Body of pancreas (tissue), 4 donors: ENCODE measurements around the gene KLHL29. TPM values are rescaled to one million over a fixed set of nuclear protein-coding genes. Genes with fewer than 3 reads are reported as not detected.

Experiments
- ATAC-seq: fragments of 150-250 bp; one replicate; pipeline ENCODE4 v1.9.1; 2016
- DNase-seq, 4 donors: peaks; one replicate each; pipeline ENCODE4 v3.0.0-alpha.2; 2019
- H3K27ac ChIP-seq, 4 donors: fragments of 200-600 bp; sonication (generic); 1 replicate in 3 of 4; 2 replicates in 1 of 4; pipeline versions ENCODE4 v1.5.1 to v1.6.1; 2016 to 2019; ENCODE audit warnings: mild to moderate bottlenecking in 1 of 4, mixed read lengths in 1 of 4, moderate library complexity in 1 of 4
- H3K27me3 ChIP-seq, 2 donors: fragments of 200-600 bp; sonication (generic); one replicate each; pipeline ENCODE4 v1.6.0; 2016; ENCODE audit warnings: mild to moderate bottlenecking in 1 of 2
- H3K36me3 ChIP-seq, 2 donors: fragments of 200-600 bp; sonication (generic); replicated peaks in 1 of 2; 2 replicates each; pipeline ENCODE4 v1.5.1; 2016; ENCODE audit warnings: low read depth in 2 of 2; ENCODE audit not compliant: insufficient read depth in 1 of 2
- H3K4me1 ChIP-seq: fragments of 200-600 bp; sonication (generic); one replicate; pipeline ENCODE4 v1.6.0; 2016
- H3K4me3 ChIP-seq, 2 donors: fragments of 200-600 bp; sonication (generic); 1 replicate in 1 of 2; 2 replicates in 1 of 2; pipeline ENCODE4 v1.5.1; 2016 to 2019
- H3K9me3 ChIP-seq, 3 donors: fragments of 200-600 bp; sonication (generic); 1 replicate in 2 of 3; 2 replicates in 1 of 3; pipeline ENCODE4 v1.5.1; 2016
- CTCF ChIP-seq, 7 experiments: fragments of 450-650 bp in 4 of 7; fragments of 200-600 bp in 3 of 7; sonication (generic) in 3 of 7; IDR thresholded peaks; one replicate each; pipeline ENCODE4 v1.5.1; 2016 to 2019; ENCODE audit warnings: antibody characterized with exemption in 7 of 7
- POLR2A ChIP-seq, 3 donors: fragments of 450-650 bp; IDR thresholded peaks; one replicate each; pipeline ENCODE4 v1.6.1; 2016; ENCODE audit warnings: antibody characterized with exemption in 3 of 3, mild to moderate bottlenecking in 2 of 3
- WGBS, 2 donors: methylation state at CpG; one replicate each; pipeline ENCODE4 v1.1.5; 2017; 5-methylcytosine and 5-hydroxymethylcytosine counted together
- intact Hi-C: fragments of 100-400 bp; cut with DNase I; formaldehyde crosslinking; loops from one replicate; pipeline ENCODE4 v1.15.1; 2023
- total RNA-seq, 2 donors: library from RNA; depleted of rRNA; stranded (reverse); fragments of >200 nt; gene quantifications; one replicate each; pipeline ENCODE4 v1.1.0, GENCODE V29; 2016

The KLHL29 gene
- total RNA-seq, 2 donors from 2014 or later = 4.0 to 4.4 TPM

- 66 to 77% methylated on average over 17 to 19 of the region's 19 CpGs for WGBS, 2 donors
- Histone ChIP-seq H3K4me1 (no peaks in the 10 kb centered on the region), H3K27me3 (no peaks in the 10 kb centered on the region), H3K4me3 (no peak overlapping the region), H3K27ac (no peak overlapping the region), H3K9me3 (no peaks in the 10 kb centered on the region), H3K36me3 (no peaks in the 10 kb centered on the region)
- intact Hi-C loops = no loop called here
- TF ChIP-seq CTCF (IDR thresholded peaks at IDR 0.05) (no peak), POLR2A (IDR thresholded peaks at IDR 0.05) (no peak)
- DNase-seq (no peak), ATAC-seq (no peak)
These were observed 271.1 kb downstream of the KLHL29 start for GRCh38 chr2:23655934-23656596.

- no peaks in the 10 kb centered on the region for H3K9me3 ChIP-seq
- no peaks in the 10 kb centered on the region for H3K4me1 ChIP-seq
- intact Hi-C loops = no loop called here
- DNase-seq = no peak
- TF ChIP-seq POLR2A (IDR thresholded peaks at IDR 0.05) (no peak), CTCF (IDR thresholded peaks at IDR 0.05) (no peak)
- no peak for ATAC-seq
- H3K27ac ChIP-seq = no peak overlapping the region
- no peaks in the 10 kb centered on the region for H3K36me3 ChIP-seq
- no peaks in the 10 kb centered on the region for H3K27me3 ChIP-seq
- WGBS, 2 donors = 43 to 49% methylated on average over 7 to 10 of the region's 10 CpGs
- no peak overlapping the region for H3K4me3 ChIP-seq
These were observed 271.6 kb downstream of the KLHL29 start for GRCh38 chr2:23656597-23656973.

GRCh38 chr2:23657371-23657770 is 272.4 kb downstream of the KLHL29 start:
- Histone ChIP-seq H3K27ac (no peak overlapping the region), H3K9me3 (no peaks in the 10 kb centered on the region), H3K4me1 (no peaks in the 10 kb centered on the region), H3K27me3 (no peaks in the 10 kb centered on the region), H3K36me3 (no peaks in the 10 kb centered on the region), H3K4me3 (no peak overlapping the region)
- TF ChIP-seq CTCF (IDR thresholded peaks at IDR 0.05) (no peak), POLR2A (IDR thresholded peaks at IDR 0.05) (no peak)
- intact Hi-C loops = no loop called here
- ATAC-seq = no peak
- WGBS, 2 donors = 42 to 59% methylated on average over 1 of the region's 1 CpG
- DNase-seq = no peak

GRCh38 chr2:23657934-23658333 is 273.0 kb downstream of the KLHL29 start:
- no peaks in the 10 kb centered on the region for H3K9me3 ChIP-seq
- no peaks in the 10 kb centered on the region for H3K4me1 ChIP-seq
- no peak overlapping the region for H3K4me3 ChIP-seq
- no peaks in the 10 kb centered on the region for H3K27me3 ChIP-seq
- no peaks in the 10 kb centered on the region for H3K36me3 ChIP-seq
- DNase-seq = no peak
- no peak for TF ChIP-seq POLR2A (IDR thresholded peaks at IDR 0.05)
- no peak for TF ChIP-seq CTCF (IDR thresholded peaks at IDR 0.05)
- no peak overlapping the region for H3K27ac ChIP-seq
- no peak for ATAC-seq
- intact Hi-C loops = no loop called here
- 83 to 93% methylated on average over 7 of the region's 7 CpGs for WGBS, 2 donors

- no peaks in the 10 kb centered on the region for H3K36me3 ChIP-seq
- no peaks in the 10 kb centered on the region for H3K4me1 ChIP-seq
- DNase-seq = peak in 1 of 4 donors; percentile 47
- no peak for ATAC-seq
- WGBS, 2 donors = 43 to 47% methylated on average over 11 to 19 of the region's 19 CpGs
- intact Hi-C loops = no loop called here
- H3K4me3 ChIP-seq = no peak overlapping the region
- H3K9me3 ChIP-seq = no peaks in the 10 kb centered on the region
- no peak overlapping the region for H3K27ac ChIP-seq
- no peaks in the 10 kb centered on the region for H3K27me3 ChIP-seq
- TF ChIP-seq POLR2A (IDR thresholded peaks at IDR 0.05) (no peak), CTCF (IDR thresholded peaks at IDR 0.05) (no peak)
These were observed 273.5 kb downstream of the KLHL29 start for GRCh38 chr2:23658466-23658942.
